Nephron (organoid): ENCODE data around the gene ZNHIT2.

ENCODE experiments used
- H3K27ac Mint-ChIP-seq, 3 experiments: 2 replicates each; pipeline ENCODE4 v1.8.0; 2020; ENCODE audit warnings: mixed read lengths in 3 of 3, mild to moderate bottlenecking in 2 of 3, moderate library complexity in 1 of 3
- H3K27me3 Mint-ChIP-seq: 2 replicates; pipeline ENCODE4 v1.8.0; 2021; ENCODE audit warnings: low read depth, mild to moderate bottlenecking, moderate library complexity, mixed read lengths
- H3K36me3 Mint-ChIP-seq: 2 replicates; pipeline ENCODE4 v1.8.0; 2020; ENCODE audit warnings: low read depth, mixed read lengths
- H3K4me1 Mint-ChIP-seq: 2 replicates; pipeline ENCODE4 v1.8.0; 2020; ENCODE audit warnings: mixed read lengths
- H3K4me3 Mint-ChIP-seq, 3 experiments: 2 replicates each; pipeline ENCODE4 v1.8.0; 2020; ENCODE audit warnings: mild to moderate bottlenecking in 3 of 3, mixed read lengths in 3 of 3, moderate library complexity in 2 of 3
- H3K9me3 Mint-ChIP-seq: 2 replicates; pipeline ENCODE4 v1.8.0; 2020; ENCODE audit warnings: mixed read lengths
- TF ChIP-seq, protein P1 (sequence below), 3 experiments: fragments of 200-600 bp; sonication (generic); IDR thresholded peaks; one replicate each; pipeline ENCODE4 v1.5.0; 2021; ENCODE audit warnings: antibody characterized with exemption in 3 of 3; ENCODE audit not compliant: unreplicated experiment in 3 of 3

ZNHIT2 gene

DNA sequence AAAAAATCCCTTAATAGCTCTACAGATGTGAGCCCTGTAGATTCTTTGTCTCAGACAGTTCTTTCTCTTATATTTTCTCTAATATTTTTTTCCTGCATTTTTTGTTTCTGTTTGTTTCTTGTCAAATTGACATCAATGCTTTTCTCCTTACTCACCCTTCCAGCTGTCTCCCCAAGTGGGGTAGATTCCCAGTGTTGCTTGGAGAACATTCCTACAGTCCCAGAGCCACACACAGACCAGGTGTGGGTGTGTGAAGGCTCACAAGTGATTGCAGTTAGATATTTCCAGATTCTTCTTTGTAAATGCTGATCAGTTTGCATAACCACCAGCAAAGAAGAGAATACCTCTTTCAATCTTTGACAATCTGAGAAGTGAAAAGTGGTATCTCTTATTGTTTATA lies 14.0 kb downstream of the ZNHIT2 start:
- no peaks in the 10 kb centered on the region for H3K27me3 Mint-ChIP-seq
- TF ChIP-seq, protein P1, sequence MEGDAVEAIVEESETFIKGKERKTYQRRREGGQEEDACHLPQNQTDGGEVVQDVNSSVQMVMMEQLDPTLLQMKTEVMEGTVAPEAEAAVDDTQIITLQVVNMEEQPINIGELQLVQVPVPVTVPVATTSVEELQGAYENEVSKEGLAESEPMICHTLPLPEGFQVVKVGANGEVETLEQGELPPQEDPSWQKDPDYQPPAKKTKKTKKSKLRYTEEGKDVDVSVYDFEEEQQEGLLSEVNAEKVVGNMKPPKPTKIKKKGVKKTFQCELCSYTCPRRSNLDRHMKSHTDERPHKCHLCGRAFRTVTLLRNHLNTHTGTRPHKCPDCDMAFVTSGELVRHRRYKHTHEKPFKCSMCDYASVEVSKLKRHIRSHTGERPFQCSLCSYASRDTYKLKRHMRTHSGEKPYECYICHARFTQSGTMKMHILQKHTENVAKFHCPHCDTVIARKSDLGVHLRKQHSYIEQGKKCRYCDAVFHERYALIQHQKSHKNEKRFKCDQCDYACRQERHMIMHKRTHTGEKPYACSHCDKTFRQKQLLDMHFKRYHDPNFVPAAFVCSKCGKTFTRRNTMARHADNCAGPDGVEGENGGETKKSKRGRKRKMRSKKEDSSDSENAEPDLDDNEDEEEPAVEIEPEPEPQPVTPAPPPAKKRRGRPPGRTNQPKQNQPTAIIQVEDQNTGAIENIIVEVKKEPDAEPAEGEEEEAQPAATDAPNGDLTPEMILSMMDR (IDR thresholded peaks at IDR 0.05; ENCODE audit: unreplicated experiment in 3 of 3): no peak

DNA sequence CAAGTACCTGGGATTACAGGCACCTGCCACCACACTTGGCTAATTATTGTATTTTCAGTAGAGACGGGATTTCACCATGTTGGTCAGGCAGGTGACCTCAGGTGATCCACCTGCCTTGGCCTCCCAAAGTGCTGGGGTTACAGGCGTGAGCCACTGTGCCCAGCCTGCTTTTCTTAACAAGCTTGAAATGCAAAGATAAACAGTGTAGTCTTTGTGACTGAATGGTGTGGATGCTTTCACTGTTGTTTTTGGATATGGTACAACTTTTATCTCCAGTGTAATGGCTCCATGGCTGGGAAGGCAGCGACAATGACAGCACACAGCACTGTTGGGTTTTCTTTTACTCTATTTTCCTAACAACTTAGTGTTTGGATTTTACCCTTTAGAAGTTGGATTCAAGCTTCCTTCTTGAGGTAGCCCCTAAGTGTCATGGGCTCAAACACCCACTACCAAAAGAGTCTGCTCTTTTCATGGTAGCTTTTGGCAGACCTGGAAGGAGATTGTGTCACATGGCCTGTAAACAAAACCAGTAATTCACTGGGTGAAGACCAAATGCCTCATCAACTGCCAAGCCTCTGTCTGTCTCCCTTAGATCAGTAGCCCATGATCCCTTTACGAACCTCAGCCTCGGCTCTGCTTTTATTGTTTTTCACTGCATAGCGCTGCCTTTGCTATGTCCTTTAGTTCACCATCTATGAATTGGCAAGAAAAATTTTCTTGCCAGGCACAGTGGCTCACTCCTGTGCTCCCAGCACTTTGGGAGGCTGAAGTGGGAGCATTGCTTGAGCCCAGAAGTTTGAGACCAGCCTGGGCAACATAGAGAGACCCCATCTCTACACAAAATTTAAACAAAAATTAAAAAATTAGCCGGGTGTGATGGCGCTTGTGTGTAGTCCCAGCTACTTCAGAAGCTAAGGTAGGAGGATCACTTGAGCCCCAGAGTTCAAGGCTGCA lies 15.1 kb downstream of the ZNHIT2 start:
- TF ChIP-seq, protein P1 (IDR thresholded peaks at IDR 0.05; ENCODE audit: unreplicated experiment in 3 of 3): no peak
- Mint-ChIP-seq H3K36me3 (peaks cover 10% of the 10 kb centered on the region), H3K4me3 (no peak overlapping the region), H3K27ac (peak overlapping the region in 1 of 3 experiments; percentile 27), H3K27me3 (no peaks in the 10 kb centered on the region), H3K9me3 (no peaks in the 10 kb centered on the region), H3K4me1 (peaks cover 5% of the 10 kb centered on the region)

More for the DNA sequence above, 14.0 kb downstream of the ZNHIT2 start:
- no peak overlapping the region for H3K4me3 Mint-ChIP-seq
- peaks cover 5% of the 10 kb centered on the region for H3K4me1 Mint-ChIP-seq
- no peaks in the 10 kb centered on the region for H3K9me3 Mint-ChIP-seq
- H3K36me3 Mint-ChIP-seq: peaks cover 10% of the 10 kb centered on the region
- no peak overlapping the region for H3K27ac Mint-ChIP-seq

DNA sequence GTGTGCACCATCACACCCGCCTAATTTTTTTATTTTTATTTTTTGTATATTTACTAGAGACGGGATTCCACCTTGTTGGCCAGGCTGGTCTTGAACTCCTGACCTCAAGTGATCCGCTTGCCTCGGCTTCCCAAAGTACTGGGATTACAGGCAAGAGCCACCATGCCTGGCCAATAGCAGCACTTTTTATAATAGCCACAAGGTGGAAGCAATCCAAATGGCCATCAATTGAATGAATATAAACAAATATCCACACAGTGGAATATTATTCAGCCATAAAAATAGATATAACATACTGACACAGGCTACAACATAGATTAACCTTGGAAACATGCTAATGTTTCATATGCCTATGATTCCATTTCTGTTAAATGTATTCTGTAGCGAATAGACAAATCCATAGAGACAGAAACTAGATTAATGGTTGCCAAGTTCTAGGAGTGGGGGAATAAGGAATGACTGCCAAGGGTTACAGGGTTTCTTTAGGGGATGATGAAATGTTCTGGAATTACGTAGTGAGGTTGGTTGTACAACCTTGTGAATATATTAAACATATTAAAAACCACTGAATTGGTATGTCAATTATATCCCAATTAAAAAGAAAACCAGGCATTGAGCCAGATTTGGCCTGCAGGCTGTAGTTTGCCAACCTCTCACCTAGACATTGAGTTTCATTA lies 16.7 kb downstream of the ZNHIT2 start:
- Mint-ChIP-seq H3K9me3 (no peaks in the 10 kb centered on the region), H3K4me3 (no peak overlapping the region)

DNA sequence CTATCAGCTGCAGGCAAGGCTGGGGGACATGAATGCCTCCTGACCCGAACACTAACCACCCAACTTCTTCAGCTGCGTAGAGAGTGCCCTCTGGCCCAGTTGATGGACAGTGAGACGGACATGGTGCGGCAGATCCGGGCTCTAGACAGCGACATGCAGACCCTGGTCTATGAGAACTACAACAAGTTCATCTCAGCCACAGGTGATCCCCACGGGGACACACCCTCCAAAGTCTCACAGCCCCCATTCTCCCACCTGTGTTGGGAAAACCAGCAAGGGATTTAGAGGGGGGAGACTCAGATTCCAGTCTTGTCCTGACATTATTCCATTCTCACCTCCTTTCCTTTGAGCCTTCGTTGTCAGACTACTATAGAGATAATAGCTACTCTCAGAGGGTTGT lies 20.6 kb downstream of the ZNHIT2 start:
- H3K27me3 Mint-ChIP-seq: no peaks in the 10 kb centered on the region
- peak overlapping the region in 1 of 3 experiments; percentile 95 for H3K27ac Mint-ChIP-seq
- H3K4me1 Mint-ChIP-seq: peaks cover 10% of the 10 kb centered on the region
- TF ChIP-seq, protein P1 (IDR thresholded peaks at IDR 0.05; ENCODE audit: unreplicated experiment in 3 of 3): no peak
- no peaks in the 10 kb centered on the region for H3K9me3 Mint-ChIP-seq
- no peaks in the 10 kb centered on the region for H3K36me3 Mint-ChIP-seq
- H3K4me3 Mint-ChIP-seq: peak overlapping the region; percentile 93 to 97 (median 97)

More for the DNA sequence above, 16.7 kb downstream of the ZNHIT2 start:
- Mint-ChIP-seq H3K4me1 (peaks cover 7% of the 10 kb centered on the region), H3K27me3 (no peaks in the 10 kb centered on the region), H3K27ac (no peak overlapping the region), H3K36me3 (peaks cover 7% of the 10 kb centered on the region)
- TF ChIP-seq, protein P1 (IDR thresholded peaks at IDR 0.05; ENCODE audit: unreplicated experiment in 3 of 3): no peak

DNA sequence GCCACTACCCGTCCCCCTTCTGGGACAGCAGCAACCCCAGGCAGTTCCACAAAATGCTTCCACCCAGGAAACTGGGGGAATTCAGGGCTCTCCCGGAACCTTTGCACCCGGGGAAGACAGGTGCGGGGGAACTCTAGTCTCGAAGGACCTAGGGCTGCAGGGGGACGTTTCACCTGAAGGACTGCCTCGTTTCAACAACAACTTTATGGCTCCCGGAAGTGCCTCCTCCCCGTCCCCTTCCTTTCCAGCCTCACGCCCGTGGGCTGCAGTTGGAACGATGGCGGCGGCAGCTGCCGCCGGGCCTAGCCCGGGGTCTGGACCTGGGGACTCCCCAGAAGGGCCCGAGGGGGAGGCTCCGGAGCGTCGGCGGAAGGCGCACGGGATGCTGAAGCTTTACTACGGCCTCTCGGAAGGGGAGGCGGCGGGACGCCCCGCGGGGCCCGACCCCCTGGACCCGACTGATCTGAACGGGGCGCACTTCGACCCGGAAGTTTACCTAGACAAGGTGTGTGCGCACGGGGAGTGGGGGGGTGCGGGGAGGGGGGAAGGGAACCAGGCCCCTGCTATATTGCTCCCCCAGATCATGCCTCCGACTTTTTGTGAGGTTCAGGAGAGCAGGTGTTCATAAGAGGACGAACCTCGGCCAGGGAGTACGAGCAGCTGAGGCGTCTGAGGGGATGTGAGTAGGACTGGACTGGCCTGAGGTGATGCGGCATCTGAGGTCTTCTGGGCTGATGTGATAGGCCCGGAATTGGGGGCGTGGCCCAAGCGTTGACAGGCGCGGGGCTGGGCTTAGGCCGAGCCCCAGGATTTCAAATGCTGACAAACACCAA lies 21.3 kb downstream of the ZNHIT2 start, which contains the start of gene VPS51:
Gene VPS51, plus strand, starts transcription at position 241 of the 833 bp plus-strand sequence. Its CDS starts 37 bp downstream, at position 278.
- Mint-ChIP-seq H3K27me3 (no peaks in the 10 kb centered on the region), H3K9me3 (no peaks in the 10 kb centered on the region), H3K4me3 (peak within 1 kb of the TSS; percentile 93 to 97 (median 97)), H3K36me3 (no peaks in the 10 kb centered on the region), H3K4me1 (peaks cover 10% of the 10 kb centered on the region), H3K27ac (peak within 1 kb of the TSS; percentile 95 to 98 (median 97))
- TF ChIP-seq, protein P1 (IDR thresholded peaks at IDR 0.05; ENCODE audit: unreplicated experiment in 3 of 3): no peak
